OCI-LY3 (cell line): ENCODE measurements around the gene OTOP2.

ENCODE experiments used
- CTCF ChIP-seq: fragments of 200-600, 300-600 bp; sonication (generic); IDR thresholded peaks from 2 replicates; pipeline ENCODE4 v1.5.1; 2014; ENCODE audit warnings: antibody characterized with exemption, low read length, low read depth
- EZH2phosphoT487 ChIP-seq: fragments of 200-600 bp; shearing (Covaris generic); IDR thresholded peaks from 2 replicates; pipeline ENCODE4 v1.6.1; 2018; ENCODE audit warnings: antibody characterized with exemption, mixed run types, low read depth

DNA sequence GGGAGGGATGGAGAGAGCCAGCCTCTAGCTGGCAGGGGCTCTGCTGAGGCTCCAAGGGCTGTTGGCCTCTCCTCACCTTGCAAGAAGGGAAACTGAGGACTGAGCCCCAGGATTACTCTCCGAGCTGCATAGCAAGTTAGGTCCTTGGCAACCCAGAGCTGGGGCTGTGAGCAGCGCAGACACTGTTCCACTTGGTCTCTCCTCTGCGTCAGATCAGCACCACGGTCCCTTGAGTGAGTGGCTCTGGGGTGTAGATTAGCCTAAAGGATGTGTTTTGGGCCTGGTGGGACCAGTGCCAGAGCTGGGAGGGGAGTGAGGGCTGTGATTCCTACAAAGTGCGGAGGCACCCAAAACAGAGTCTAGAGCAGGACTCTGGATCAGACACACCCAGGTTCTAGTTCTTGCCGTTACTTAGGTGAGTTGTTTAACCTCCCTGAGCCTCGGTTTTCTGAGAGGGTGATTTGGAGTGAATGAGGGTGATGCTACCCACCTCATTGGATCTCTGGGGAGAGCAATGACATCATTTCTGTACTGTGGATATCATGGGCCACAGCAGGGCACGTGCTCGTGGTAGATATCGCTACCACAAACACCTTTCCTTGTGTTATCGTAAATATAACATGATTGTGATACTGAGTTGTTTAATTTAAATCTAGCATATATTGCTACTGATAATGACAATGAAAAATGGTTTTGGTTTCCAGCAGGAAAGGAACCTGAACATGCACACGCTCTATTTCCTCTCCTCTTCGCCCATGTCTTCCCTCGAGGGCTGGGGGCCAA lies 22.5 kb upstream of the OTOP2 start:
- TF ChIP-seq CTCF (no peak), EZH2phosphoT487 (no peak)
